ENCODE measurements around the gene BPIFB6. TPM values are rescaled to one million over a fixed set of nuclear protein-coding genes. Genes with fewer than 3 reads are reported as not detected.

The BPIFB6 gene
- total RNA-seq, 1 experiment from 2014 or later: not detected

DNA sequence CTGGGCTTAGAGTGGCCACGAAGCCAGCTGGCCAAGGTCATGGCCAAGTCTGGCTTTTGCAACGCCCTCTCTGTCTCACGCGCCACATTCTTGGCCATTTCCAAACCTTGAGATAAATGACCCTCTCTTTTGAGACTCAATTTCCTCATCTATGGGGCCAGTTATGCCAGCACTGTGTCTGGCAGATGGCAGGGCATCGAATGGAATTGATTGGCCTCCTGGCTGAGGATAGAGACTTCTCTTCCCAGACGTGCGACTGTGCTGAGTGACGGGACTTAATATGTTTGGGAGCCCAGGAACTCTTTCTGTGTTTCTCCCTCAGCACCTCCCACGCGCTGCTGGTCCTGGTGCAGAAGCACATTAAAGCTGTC is 16.3 kb upstream of the BPIFB6 start (continued):
- TF ChIP-seq SMAD3 (CRISPR knock-in tag; IDR thresholded peaks at IDR 0.05; ENCODE audit: borderline replicate concordance): no peak
- TF ChIP-seq ZNF219 (CRISPR knock-in tag; IDR thresholded peaks at IDR 0.05; ENCODE audit: borderline replicate concordance): no peak
- TF ChIP-seq ESRRA (CRISPR knock-in tag; IDR thresholded peaks at IDR 0.05; ENCODE audit: borderline replicate concordance): no peak
- no peak for TF ChIP-seq ZBTB43 (CRISPR knock-in tag; IDR thresholded peaks at IDR 0.05)
- no peak for TF ChIP-seq ZNF671 (CRISPR knock-in tag; IDR thresholded peaks at IDR 0.05)

DNA sequence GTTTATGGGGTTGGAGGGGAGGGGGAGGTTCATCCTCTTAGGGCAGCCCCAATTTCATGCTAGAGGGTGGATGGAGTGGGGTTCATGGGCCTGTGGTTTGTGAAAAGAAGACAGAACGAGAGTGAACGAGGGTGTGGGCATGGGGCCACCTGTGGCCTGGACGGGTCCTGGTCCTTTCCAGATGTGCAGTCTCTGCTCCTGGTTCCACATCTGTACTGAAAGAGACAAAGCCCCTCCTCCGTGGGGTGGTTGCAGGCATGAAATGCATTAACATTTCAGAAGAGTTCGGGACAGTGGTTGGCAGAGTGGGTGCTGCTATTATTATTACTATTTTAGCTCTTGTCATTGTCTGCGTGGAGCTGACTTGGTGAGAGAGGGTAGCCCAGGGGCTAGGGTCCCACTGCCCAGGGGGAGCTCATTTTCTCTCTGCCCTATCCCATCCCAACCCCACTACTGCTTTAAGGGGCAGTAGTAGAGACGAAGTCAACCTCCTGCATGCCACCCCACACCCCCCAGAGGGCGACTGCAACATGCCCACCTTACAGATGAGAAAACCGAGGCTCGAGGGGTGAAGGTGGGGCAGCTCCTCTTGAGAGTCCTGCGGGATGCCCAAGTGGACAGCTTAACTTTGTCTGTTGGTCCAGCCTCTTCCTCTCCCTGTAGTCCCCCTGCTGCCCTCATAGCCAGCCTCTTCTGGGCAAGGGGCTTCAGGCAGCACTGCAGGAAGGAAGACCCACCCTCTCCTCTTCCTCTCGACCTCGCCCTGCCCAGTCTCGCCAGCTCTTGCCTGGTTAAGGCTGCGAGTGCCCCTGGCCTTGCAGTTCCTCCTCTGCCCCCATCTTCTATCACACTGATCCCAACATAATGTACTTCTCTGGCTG is 15.5 kb upstream of the BPIFB6 start:
- POLR2A ChIA-PET: no interaction called here
- H3K9me3 Mint-ChIP-seq: no peaks in the 10 kb centered on the region
- H3K4me1 Mint-ChIP-seq: peaks cover 9% of the 10 kb centered on the region; the same call in 1 of the 2 replicates
- DNase-seq (ENCODE audit: low spot score) (no peak), ATAC-seq (no peak)
- H3K27ac Mint-ChIP-seq: no peak overlapping the region
- no peaks in the 10 kb centered on the region for H3K27me3 Mint-ChIP-seq (ENCODE audit: low read depth)
- H3K4me3 Mint-ChIP-seq: no peak overlapping the region
- H3K36me3 Mint-ChIP-seq: no peaks in the 10 kb centered on the region
- CTCF ChIA-PET: interaction anchor here (1.1 to 5.6 kb wide), 3 partner anchors 10 to 80 kb away, joined by 3 to 34 read pairs (median 6); partner anchors contain the start of gene SUN5
- TF ChIP-seq TCF7 (CRISPR knock-in tag; IDR thresholded peaks at IDR 0.05; ENCODE audit: low read depth) (no peak), ZNF121 (CRISPR knock-in tag; IDR thresholded peaks at IDR 0.05) (no peak), ZBTB43 (CRISPR knock-in tag; IDR thresholded peaks at IDR 0.05) (no peak), PRDM15 (CRISPR knock-in tag; IDR thresholded peaks at IDR 0.05) (no peak), ATF6 (CRISPR knock-in tag; IDR thresholded peaks at IDR 0.05) (no peak), SMAD3 (CRISPR knock-in tag; IDR thresholded peaks at IDR 0.05; ENCODE audit: borderline replicate concordance) (no peak), FOXP4 (CRISPR knock-in tag; IDR thresholded peaks at IDR 0.05) (no peak), NR1H2 (CRISPR knock-in tag; IDR thresholded peaks at IDR 0.05) (no peak), IRF1 (CRISPR knock-in tag; IDR thresholded peaks at IDR 0.05) (no peak), NR2C2 (CRISPR knock-in tag; IDR thresholded peaks at IDR 0.05) (no peak), RELA (CRISPR knock-in tag; IDR thresholded peaks at IDR 0.05; ENCODE audit: borderline replicate concordance) (no peak), CBFB (CRISPR knock-in tag; IDR thresholded peaks at IDR 0.05; ENCODE audit: low read depth) (no peak), GRHL2 (CRISPR knock-in tag; IDR thresholded peaks at IDR 0.05; ENCODE audit: insufficient replicate concordance, severe bottlenecking) (no peak), ZNF138 (CRISPR knock-in tag; conservative IDR thresholded peaks at IDR 0.05) (no peak), ESRRA (CRISPR knock-in tag; IDR thresholded peaks at IDR 0.05; ENCODE audit: borderline replicate concordance) (no peak), ZSCAN18 (CRISPR knock-in tag; IDR thresholded peaks at IDR 0.05) (no peak)
